ENCODE data around the gene LSAMP. TPM values are rescaled to one million over a fixed set of nuclear protein-coding genes. Genes with fewer than 3 reads are reported as not detected.

LSAMP gene
- total RNA-seq, 1 donor from 2014 or later, result 4.4 TPM

GRCh38 chr3:116423945-116424344 is 21.3 kb downstream of the LSAMP start:
- H3K27me3 Mint-ChIP-seq (ENCODE audit: unreplicated experiment), result no peaks in the 10 kb centered on the region
- TF ChIP-seq, protein P1, sequence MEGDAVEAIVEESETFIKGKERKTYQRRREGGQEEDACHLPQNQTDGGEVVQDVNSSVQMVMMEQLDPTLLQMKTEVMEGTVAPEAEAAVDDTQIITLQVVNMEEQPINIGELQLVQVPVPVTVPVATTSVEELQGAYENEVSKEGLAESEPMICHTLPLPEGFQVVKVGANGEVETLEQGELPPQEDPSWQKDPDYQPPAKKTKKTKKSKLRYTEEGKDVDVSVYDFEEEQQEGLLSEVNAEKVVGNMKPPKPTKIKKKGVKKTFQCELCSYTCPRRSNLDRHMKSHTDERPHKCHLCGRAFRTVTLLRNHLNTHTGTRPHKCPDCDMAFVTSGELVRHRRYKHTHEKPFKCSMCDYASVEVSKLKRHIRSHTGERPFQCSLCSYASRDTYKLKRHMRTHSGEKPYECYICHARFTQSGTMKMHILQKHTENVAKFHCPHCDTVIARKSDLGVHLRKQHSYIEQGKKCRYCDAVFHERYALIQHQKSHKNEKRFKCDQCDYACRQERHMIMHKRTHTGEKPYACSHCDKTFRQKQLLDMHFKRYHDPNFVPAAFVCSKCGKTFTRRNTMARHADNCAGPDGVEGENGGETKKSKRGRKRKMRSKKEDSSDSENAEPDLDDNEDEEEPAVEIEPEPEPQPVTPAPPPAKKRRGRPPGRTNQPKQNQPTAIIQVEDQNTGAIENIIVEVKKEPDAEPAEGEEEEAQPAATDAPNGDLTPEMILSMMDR (IDR thresholded peaks at IDR 0.05), result no peak
- H3K4me3 Mint-ChIP-seq (ENCODE audit: unreplicated experiment), result no peak overlapping the region
- H3K4me1 Mint-ChIP-seq (ENCODE audit: unreplicated experiment), result peaks cover 2% of the 10 kb centered on the region
- H3K9me3 Mint-ChIP-seq (ENCODE audit: unreplicated experiment), result no peaks in the 10 kb centered on the region
- H3K27ac Mint-ChIP-seq (ENCODE audit: unreplicated experiment), result no peak overlapping the region
- no peaks in the 10 kb centered on the region for H3K36me3 Mint-ChIP-seq (ENCODE audit: unreplicated experiment)
- no peak for DNase-seq (ENCODE audit: extremely low spot score, unreplicated experiment)

- no peak overlapping the region for H3K4me3 Mint-ChIP-seq (ENCODE audit: unreplicated experiment)
- H3K9me3 Mint-ChIP-seq (ENCODE audit: unreplicated experiment), result no peaks in the 10 kb centered on the region
- H3K27me3 Mint-ChIP-seq (ENCODE audit: unreplicated experiment), result no peaks in the 10 kb centered on the region
- no peak for DNase-seq (ENCODE audit: extremely low spot score, unreplicated experiment)
- no peak overlapping the region for H3K27ac Mint-ChIP-seq (ENCODE audit: unreplicated experiment)
- H3K4me1 Mint-ChIP-seq (ENCODE audit: unreplicated experiment), result peaks cover 2% of the 10 kb centered on the region
- TF ChIP-seq, protein P1 (IDR thresholded peaks at IDR 0.05), result no peak
- no peaks in the 10 kb centered on the region for H3K36me3 Mint-ChIP-seq (ENCODE audit: unreplicated experiment)
Observed at GRCh38 chr3:116423374-116423773, 21.9 kb downstream of the LSAMP start.

GRCh38 chr3:116417151-116417550 is 28.1 kb downstream of the LSAMP start:
- TF ChIP-seq, protein P1 (IDR thresholded peaks at IDR 0.05), result no peak
- no peaks in the 10 kb centered on the region for H3K36me3 Mint-ChIP-seq (ENCODE audit: unreplicated experiment)
- no peaks in the 10 kb centered on the region for H3K4me1 Mint-ChIP-seq (ENCODE audit: unreplicated experiment)
- peaks cover 6% of the 10 kb centered on the region for H3K27me3 Mint-ChIP-seq (ENCODE audit: unreplicated experiment)
- no peak for DNase-seq (ENCODE audit: extremely low spot score, unreplicated experiment)
- H3K27ac Mint-ChIP-seq (ENCODE audit: unreplicated experiment), result no peak overlapping the region
- no peak overlapping the region for H3K4me3 Mint-ChIP-seq (ENCODE audit: unreplicated experiment)
- H3K9me3 Mint-ChIP-seq (ENCODE audit: unreplicated experiment), result no peaks in the 10 kb centered on the region

DNA sequence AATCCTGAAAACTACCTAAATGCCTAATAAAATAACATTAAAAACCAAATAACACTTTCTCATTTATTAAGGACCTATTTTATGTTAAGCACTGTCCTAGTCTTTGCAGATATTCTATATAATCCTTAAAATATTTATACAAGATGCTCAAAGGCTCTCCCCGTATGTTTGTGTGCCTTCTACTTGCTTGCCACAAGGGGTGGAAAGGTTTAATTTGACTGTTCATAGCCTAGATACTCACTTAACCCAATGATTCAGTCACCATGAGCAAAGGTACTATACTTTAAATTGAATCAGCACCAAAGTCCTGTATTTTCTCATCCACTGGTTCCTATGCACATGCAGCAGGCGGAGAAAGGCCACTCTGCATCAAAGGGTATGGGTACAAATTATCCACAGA is 32.0 kb downstream of the LSAMP start:
- Mint-ChIP-seq H3K27ac (ENCODE audit: unreplicated experiment) (no peak overlapping the region), H3K27me3 (ENCODE audit: unreplicated experiment) (peaks cover 6% of the 10 kb centered on the region), H3K9me3 (ENCODE audit: unreplicated experiment) (no peaks in the 10 kb centered on the region)

GRCh38 chr3:116408473-116408872 is 36.8 kb downstream of the LSAMP start:
- H3K4me1 Mint-ChIP-seq (ENCODE audit: unreplicated experiment), result no peaks in the 10 kb centered on the region
- TF ChIP-seq, protein P1 (IDR thresholded peaks at IDR 0.05), result no peak
- H3K4me3 Mint-ChIP-seq (ENCODE audit: unreplicated experiment), result no peak overlapping the region
- peaks cover 12% of the 10 kb centered on the region for H3K27me3 Mint-ChIP-seq (ENCODE audit: unreplicated experiment)
- no peaks in the 10 kb centered on the region for H3K36me3 Mint-ChIP-seq (ENCODE audit: unreplicated experiment)
- no peak for DNase-seq (ENCODE audit: extremely low spot score, unreplicated experiment)
- H3K9me3 Mint-ChIP-seq (ENCODE audit: unreplicated experiment), result no peaks in the 10 kb centered on the region
- no peak overlapping the region for H3K27ac Mint-ChIP-seq (ENCODE audit: unreplicated experiment)

More for the DNA sequence above, 32.0 kb downstream of the LSAMP start:
- Mint-ChIP-seq H3K4me1 (ENCODE audit: unreplicated experiment) (no peaks in the 10 kb centered on the region), H3K4me3 (ENCODE audit: unreplicated experiment) (no peak overlapping the region), H3K36me3 (ENCODE audit: unreplicated experiment) (no peaks in the 10 kb centered on the region)
- TF ChIP-seq, protein P1 (IDR thresholded peaks at IDR 0.05), result no peak
- no peak for DNase-seq (ENCODE audit: extremely low spot score, unreplicated experiment)

Data from osteocyte (in vitro differentiated cells).